GM12864 (cell line): ENCODE measurements around the gene IGSF21.

ENCODE experiments used
- DNase-seq: peaks from one replicate; pipeline ENCODE4 v3.0.0-alpha.2; 2011; ENCODE audit warnings: low read depth
- H3K4me3 ChIP-seq: 2 replicates; pipeline ENCODE4 v1.5.1; 2011; ENCODE audit warnings: mild to moderate bottlenecking, low read depth, low read length, control low read depth
- TF ChIP-seq, protein P1 (sequence below): IDR thresholded peaks from 2 replicates; pipeline ENCODE4 v1.5.1; 2011; ENCODE audit warnings: low read depth, mild to moderate bottlenecking, moderate library complexity, low read length, control low read depth, inconsistent platforms; ENCODE audit errors: missing control alignments

Gene IGSF21

DNA sequence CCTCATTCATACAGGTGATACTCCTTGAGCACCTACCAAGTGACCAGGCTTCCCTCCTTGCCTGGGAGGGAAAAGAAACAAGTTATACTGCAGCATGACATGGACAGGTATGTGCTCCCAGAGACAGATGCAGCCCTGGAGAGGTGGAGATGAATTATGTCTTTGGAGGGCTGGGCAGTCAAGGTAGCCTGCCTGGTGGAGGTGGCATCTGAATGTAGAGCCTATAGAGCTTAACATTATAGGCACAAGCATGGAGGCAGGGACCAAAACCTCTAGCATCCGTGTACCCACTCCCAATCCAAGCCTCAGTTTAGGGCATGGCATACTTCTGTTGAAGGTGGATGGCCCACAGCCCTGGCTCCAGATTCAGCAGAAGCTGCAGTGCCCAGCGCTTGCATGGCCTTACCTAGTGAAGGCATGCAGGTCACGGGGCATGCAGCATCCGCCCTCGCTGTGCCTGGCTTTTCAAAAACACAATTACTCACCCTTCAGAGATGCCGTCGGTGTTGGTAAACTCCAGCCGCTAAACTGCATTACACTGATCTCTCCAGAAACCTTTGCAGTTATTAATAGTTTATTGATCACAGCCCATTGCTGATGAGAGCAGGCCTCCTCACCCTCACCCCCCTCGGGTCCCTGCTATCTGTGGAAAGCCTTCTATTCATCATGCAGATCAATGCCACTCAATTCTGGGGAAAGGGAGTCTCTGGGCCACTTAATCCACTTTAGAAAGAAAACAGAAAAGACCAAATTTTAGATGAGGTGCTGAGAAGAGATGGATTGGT is 222.1 kb downstream of the IGSF21 start:
- DNase-seq = no peak
- no peak overlapping the region for H3K4me3 ChIP-seq
- TF ChIP-seq, protein P1, sequence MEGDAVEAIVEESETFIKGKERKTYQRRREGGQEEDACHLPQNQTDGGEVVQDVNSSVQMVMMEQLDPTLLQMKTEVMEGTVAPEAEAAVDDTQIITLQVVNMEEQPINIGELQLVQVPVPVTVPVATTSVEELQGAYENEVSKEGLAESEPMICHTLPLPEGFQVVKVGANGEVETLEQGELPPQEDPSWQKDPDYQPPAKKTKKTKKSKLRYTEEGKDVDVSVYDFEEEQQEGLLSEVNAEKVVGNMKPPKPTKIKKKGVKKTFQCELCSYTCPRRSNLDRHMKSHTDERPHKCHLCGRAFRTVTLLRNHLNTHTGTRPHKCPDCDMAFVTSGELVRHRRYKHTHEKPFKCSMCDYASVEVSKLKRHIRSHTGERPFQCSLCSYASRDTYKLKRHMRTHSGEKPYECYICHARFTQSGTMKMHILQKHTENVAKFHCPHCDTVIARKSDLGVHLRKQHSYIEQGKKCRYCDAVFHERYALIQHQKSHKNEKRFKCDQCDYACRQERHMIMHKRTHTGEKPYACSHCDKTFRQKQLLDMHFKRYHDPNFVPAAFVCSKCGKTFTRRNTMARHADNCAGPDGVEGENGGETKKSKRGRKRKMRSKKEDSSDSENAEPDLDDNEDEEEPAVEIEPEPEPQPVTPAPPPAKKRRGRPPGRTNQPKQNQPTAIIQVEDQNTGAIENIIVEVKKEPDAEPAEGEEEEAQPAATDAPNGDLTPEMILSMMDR = no peak

DNA sequence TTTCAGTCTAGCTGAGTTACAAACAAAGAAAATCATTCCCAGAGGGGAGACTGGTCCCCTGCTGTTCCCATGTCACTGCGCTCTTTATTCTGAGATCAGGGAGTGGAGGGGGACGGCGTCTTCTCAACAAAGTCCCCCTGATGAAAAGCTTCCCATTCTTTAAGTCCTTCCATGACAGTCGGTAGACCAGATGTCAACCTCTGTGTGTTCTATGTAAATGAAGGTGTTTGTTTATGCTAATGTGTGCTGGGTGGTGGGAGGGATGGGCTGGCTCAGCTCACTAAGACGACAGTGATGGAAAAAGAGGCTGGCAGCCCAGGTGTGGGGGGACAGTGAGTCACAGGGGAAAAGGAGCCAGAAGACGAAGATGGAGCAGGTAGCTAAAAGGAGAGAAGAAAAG is 225.0 kb downstream of the IGSF21 start:
- DNase-seq = no peak
- TF ChIP-seq, protein P1 = no peak

DNA sequence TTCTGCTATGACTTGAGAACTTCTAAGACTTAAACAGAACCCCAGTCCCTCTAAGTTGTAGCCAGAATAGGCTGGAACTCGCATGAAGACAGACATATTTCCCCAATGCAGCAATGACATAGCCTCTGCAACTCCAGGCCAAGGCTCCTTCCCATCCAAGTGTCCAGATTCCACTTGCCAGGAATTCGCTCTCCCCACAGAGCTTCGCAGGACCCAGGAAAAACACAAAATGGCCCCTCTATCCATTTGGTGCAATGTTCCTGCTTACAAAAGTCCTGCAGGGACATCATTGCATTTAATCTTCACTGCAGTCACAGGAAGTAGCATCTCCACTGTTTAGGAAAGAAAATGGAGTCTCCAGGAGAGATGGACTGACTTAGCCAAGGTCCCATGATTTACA is 225.6 kb downstream of the IGSF21 start:
- no peak for DNase-seq
- TF ChIP-seq, protein P1 = no peak

More for the DNA sequence above, 225.0 kb downstream of the IGSF21 start:
- no peak overlapping the region for H3K4me3 ChIP-seq

DNA sequence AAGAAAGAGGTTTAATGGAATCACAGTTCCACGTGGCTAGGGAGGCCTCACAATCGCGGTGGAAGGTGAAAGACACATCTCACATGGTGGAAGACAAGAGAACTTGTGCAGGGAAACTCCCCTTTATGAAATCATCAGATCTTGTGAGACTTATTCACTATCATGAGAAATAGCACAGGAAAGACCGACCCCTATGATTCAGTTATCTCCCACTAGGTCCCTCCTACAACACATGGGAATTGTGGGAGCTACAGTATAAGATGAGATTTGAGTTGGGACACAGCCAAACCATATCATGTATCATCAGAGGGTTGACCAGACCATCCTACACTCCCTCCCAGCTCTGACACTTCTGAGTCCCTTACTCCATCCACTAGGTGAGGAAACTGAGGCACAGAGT is 229.2 kb downstream of the IGSF21 start:
- DNase-seq = no peak
- TF ChIP-seq, protein P1 = no peak
- no peak overlapping the region for H3K4me3 ChIP-seq

More for the DNA sequence above, 225.6 kb downstream of the IGSF21 start:
- no peak overlapping the region for H3K4me3 ChIP-seq

DNA sequence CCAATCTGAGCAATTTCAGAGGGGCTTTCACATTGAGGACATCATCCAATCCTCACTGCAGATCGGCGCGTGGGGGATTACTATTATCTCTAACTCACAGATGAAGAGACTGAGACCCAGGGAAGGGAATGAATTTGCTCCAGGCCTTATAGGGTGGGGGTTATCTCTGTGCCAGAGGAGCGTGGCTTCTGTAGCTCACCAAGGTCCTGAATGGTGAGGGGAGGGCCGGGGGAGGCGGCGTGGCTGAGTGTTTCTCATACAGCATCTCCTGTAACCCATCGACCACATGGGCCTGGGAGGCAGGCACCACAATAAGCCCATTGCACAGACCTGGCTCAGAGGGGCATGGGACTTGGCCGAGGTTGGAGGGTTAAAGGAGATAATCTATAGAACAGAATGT is 230.2 kb downstream of the IGSF21 start:
- no peak overlapping the region for H3K4me3 ChIP-seq
- TF ChIP-seq, protein P1 = no peak
- no peak for DNase-seq

DNA sequence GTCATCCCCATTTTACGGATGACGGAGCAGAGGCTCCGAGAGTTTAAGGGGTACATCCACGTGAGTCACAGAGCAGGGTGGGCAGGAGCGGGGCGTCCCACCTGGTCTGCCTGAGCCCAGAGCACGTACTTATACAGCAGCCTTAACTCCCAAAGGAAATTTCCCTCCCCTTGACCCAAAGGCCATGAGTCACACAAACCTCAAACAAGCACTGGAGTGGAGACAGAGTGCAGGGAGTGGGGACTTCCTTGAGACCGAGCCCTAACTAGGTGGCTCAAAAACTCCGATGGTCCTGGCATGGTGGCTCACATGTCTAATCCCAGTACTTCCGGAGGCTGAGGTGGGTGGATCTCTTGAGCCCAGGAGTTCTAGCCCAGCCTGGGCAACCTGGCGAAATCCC is 231.6 kb downstream of the IGSF21 start:
- TF ChIP-seq, protein P1 = no peak
- DNase-seq = no peak
- no peak overlapping the region for H3K4me3 ChIP-seq
